ENCODE results near the gene ZMIZ1.

The ZMIZ1 gene

GRCh38 chr10:79231908-79232307 lies 163.1 kb downstream of the ZMIZ1 start:
- no peak overlapping the region for H3K4me3 ChIP-seq (ENCODE audit: low read length)
- DNase-seq (ENCODE audit: low read depth), result no peak
- TF ChIP-seq CTCF (conservative IDR thresholded peaks at IDR 0.05; ENCODE audit: low read depth, low read length), result no peak

- TF ChIP-seq CTCF (conservative IDR thresholded peaks at IDR 0.05; ENCODE audit: low read depth, low read length), result no peak
Observed at GRCh38 chr10:79232864-79233263, 164.1 kb downstream of the ZMIZ1 start.

GRCh38 chr10:79234391-79235315 lies 165.9 kb downstream of the ZMIZ1 start:
- TF ChIP-seq CTCF (conservative IDR thresholded peaks at IDR 0.05; ENCODE audit: low read depth, low read length), result no peak
- H3K4me3 ChIP-seq (ENCODE audit: low read length), result no peak overlapping the region
- no peak for DNase-seq (ENCODE audit: low read depth)

More at GRCh38 chr10:79232864-79233263, 164.1 kb downstream of the ZMIZ1 start:
- DNase-seq (ENCODE audit: low read depth), result no peak
- H3K4me3 ChIP-seq (ENCODE audit: low read length), result no peak overlapping the region

- TF ChIP-seq CTCF (conservative IDR thresholded peaks at IDR 0.05; ENCODE audit: low read depth, low read length), result no peak
- no peak for DNase-seq (ENCODE audit: low read depth)
- H3K4me3 ChIP-seq (ENCODE audit: low read length), result no peak overlapping the region
Observed at GRCh38 chr10:79235765-79236432, 167.1 kb downstream of the ZMIZ1 start.

- TF ChIP-seq CTCF (conservative IDR thresholded peaks at IDR 0.05; ENCODE audit: low read depth, low read length), result no peak
- no peak for DNase-seq (ENCODE audit: low read depth)
- no peak overlapping the region for H3K4me3 ChIP-seq (ENCODE audit: low read length)
Observed at GRCh38 chr10:79236433-79236765, 167.6 kb downstream of the ZMIZ1 start.

GRCh38 chr10:79237454-79238157 lies 168.8 kb downstream of the ZMIZ1 start:
- DNase-seq (ENCODE audit: low read depth), result no peak
- no peak for TF ChIP-seq CTCF (conservative IDR thresholded peaks at IDR 0.05; ENCODE audit: low read depth, low read length)
- no peak overlapping the region for H3K4me3 ChIP-seq (ENCODE audit: low read length)

Measured in retinal pigment epithelial cell (primary cell).